Stimulated activated CD4-positive, alpha-beta T cell treated with anti-CD3 and anti-CD28 coated beads, Interleukin-1b, Interleukin-23, amount 100 ng/mL, for 48 hours (primary cell): ENCODE results near the gene TAC3.
"Not testable (repeated sequence)": the region's sequence is repeated elsewhere in the genome, so short reads cannot be mapped to it uniquely, and the experiment has no call there.

Experiments
- DNase-seq: peaks from one replicate; pipeline ENCODE4 v3.0.0-alpha.2; 2020

Gene TAC3

DNA sequence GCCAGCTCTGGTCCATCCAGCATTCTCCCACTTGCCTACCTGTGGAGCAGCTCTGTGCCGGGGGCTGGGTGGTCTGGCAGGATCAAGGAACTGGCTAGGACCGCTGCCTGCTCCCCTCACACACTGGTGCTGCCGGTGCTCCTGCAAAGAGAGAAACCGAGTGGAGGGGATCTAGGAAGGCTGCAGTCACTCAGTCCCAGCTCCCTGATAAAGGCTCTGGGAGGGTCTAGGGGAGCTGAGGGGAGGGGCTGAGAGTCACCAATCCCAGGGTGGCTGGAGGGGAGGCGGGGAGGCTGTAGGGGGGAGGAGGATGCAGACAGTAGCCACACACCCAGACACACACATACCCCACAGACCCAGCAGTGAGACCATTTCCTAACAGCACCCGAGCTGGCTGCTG is at the start of gene TAC3:
Gene TAC3 (minus strand): TSS at position 182 of the 400 bp plus-strand sequence. CDS start 732 bp downstream, outside the sequence.
- no peak for DNase-seq

DNA sequence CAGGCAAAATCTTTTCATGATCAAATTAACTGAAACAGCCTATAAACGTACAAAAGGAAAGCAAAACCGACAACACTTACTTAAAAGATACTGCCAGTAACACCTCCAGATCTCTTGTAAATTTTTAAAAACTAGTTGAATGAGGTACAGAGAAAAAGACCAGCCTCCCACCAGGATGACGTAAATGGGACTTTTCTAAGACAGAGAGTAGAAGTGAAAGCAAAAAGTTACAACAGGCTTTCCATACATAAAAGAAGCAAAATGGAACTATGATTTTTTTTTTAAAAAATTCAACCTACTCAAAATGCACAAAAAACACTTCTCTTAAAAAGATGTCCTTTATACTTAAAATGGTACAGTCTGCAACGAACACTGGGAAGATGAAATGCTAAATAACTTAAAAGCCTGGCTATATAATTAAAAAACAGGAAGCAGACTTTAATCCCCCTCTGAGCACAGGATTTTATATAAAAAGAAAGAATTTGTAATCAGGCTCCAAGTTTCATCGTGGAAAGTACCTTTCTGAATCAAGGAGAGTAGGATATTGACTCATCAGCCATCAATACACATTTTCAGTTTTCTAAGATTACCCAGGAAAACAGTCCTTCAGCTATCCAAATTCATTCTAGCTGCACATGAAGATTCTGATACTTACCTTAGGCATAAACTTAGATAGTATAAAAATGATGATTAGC is 47.8 kb upstream of the TAC3 start:
- peak; percentile 57 for DNase-seq

DNA sequence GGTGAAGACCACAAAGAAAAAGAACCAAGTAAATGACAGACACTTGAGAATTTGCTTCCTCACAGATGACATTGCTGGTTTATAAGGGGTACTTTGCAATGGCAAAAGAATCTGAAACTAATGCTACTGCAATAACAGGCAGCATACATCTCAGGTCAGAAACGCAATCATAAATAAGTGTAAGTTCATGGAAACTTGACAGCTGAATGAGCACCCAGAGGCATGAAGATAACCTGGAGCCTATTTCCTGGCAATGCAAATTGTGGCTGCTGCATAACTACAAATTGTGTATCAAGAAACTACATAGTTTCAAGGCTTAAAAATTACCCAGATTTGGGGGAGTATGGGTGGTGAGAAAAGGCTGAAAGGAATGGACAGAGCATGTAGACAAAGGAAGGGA is 42.1 kb upstream of the TAC3 start:
- no peak for DNase-seq

DNA sequence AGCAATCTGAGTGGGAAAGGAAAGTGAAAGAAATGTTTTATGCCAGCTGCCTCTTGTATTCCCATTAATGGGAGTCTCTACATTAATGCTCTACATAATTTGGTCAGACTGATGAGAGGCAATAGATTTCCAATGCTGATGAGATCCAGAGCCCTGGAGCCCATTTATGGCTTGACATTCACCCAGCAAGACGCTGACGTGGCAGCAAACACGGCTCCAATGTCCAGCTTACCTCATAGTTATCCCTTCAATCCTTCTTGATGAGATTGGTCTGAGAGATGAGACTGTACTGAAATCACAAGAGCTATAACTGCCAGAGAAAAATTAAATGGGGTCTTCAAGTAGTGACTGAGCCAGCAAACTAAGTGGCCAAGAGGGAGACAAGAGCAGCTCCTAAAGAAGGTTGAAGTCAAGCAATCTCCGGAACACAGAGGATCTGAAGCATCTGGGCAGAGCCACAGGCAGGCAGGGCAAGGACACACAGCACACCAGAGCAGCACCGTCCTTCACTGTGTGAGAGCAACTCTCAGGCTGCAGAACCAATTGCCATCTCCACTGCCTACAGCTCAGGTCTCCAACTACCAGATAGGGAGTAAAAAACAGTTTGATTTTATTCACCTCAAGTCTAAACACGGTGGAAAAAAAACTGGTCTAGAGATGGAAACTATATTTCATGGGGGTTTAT is 40.9 kb upstream of the TAC3 start:
- DNase-seq: no peak

DNA sequence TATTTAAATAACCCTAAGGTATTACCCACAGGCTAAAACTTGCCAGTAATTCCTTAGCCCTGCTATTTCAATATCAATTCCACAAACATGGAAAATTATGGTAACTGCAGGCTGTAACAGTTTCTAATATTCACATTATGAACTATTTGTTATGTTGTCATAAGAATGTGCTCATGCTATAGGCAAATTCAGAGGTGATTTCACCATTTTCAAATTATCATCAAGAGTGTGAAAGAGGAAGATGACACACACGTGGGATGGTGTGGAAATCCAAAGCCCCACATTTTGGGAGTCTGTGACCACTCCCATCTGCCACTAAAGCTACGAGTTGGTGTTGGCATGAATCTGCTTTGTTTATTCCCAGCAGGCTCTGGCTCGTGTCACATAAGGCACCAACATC is 39.5 kb upstream of the TAC3 start:
- no peak for DNase-seq

DNA sequence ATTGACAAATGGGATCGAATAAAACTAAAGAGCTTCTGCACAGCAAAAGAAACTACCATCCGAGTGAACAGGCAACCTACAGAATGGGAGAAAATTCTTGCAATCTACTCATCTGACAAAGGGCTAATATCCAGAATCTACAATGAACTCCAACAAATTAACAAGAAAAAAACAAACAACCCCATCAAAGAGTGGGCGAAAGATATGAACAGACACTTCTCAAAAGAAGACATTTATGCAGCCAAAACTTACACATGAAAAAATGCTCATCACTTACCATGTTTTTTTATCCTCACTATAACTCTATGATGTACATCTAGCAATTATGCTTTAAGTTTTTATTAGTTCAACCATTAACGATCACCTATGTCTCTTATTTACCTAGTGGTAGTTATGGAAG is 37.6 kb upstream of the TAC3 start:
- not testable (repeated sequence) for DNase-seq

DNA sequence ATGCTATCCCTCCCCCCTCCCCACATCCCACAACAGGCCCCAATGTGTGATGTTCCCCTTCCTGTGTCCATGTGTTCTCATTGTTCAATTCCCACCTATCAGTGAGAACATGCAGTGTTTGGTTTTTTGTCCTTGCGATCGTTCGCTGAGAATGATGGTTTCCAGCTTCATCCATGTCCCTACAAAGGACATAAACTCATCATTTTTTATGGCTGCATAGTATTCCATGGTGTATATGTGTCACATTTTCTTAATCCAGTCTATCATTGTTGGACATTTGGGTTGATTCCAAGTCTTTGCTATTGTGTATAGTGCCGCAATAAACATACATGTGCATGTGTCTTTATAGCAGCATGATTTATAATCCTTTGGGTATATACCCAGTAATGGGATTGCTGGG is 36.8 kb upstream of the TAC3 start:
- not testable (repeated sequence) for DNase-seq

DNA sequence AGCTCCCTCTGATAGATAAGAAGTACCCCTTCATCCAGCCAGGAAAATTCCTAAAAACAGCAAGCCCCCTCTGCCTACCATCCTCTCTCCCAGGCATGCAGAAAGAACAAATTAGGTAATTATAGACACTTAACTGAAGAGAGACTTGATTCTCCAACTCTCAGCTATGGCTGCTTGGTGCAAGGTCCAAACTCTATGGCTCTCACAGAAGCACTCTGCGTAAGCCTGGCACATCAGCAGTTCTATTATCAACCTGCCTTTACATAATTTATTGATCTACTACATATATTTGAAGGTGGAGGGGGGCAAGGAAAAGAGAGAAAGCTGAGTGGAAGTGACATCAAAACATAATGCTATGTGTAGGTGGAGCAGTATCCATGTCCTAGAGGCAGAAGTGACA is 34.7 kb upstream of the TAC3 start:
- no peak for DNase-seq

DNA sequence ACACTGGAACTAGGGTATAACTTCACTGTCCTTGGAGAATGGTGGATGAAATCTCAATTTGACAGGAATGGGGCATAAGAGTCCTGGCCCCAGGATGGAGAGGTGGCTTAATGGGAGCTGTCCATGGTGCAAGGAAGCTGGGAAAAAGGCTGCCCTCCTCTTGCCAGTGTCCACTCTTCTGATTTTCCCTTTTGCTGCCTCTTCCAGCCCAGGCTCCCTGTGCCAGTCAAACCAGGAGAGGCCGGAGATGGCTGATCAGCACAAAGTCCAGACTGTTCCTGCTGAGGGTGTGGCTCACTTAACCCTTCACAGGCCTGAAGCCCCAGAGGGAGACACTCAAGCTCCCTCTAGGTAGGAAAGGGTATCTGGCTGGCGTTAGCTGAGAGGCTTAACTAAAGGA is 33.6 kb upstream of the TAC3 start, which contains the start of gene MYO1A:
Gene MYO1A (minus strand): TSS at position 240 of the 400 bp plus-strand sequence. CDS start 1,806 bp downstream, outside the sequence.
- no peak for DNase-seq

DNA sequence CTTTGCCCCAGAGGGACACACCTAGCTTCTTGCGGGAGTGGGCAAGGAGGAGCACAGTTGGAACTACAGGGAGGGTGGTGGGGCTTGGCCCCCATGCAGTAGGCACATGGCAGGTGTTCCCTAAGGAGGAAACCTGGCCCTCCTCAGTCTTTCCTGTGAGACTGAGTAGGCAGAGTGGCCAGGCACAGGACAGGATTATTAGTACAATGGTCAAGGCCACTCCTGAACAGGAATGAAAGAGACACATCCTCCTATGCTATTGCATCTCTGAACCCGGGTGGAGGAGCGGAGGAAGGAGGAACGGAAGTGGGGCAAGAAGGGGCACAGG is 32.8 kb upstream of the TAC3 start:
- DNase-seq: no peak

DNA sequence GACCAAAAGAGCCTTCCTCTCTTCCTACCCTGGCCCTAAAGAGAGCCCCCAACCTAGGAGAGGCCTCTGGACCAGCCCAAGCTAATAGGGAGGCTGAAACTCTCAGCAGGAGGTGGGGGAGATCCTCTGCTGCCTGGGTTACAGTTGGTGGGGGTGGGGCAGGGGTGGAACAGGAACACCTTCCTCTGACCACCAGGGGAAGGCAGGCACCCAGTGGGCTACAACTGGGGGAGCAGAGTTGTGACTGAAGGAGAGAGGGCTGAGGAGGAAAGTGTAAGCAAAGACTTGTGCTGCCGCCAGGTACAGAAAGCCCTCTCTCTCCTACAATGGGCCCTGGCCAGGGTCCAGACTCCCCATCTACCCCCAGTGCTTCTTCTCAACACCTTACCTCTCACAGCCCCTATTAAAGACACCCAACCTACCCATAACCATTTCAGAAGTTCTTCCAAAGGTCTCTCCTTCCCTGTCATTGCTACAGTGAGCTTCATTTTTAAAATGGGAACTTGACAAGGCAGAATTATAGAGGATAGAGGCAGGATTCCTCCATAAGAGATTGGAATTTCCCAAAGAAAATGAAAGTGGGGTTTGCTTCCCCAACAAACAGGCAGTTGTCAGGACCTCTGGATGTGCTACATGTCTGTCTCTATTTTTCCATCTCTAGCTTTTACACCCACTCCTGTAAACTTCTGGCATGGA is 32.2 kb upstream of the TAC3 start:
- no peak for DNase-seq

DNA sequence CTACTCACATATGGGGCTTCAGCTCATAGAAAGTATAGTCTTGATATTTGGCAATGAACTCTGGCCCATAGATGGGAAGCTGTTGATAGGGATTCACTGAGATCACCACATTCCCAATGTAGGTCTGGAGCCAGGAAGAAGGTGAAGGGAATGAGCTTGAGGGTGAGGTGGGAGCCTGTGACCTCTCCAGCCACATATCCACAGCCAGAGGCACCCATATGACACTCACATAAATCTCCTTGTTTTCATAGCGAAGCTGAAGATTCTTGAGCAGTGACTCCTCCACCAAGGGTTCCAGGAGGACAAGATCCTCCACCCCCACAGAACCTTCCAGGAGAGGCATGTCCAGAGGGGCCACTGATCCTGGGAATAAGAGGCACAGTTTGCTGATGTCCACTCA is 31.7 kb upstream of the TAC3 start:
- no peak for DNase-seq

DNA sequence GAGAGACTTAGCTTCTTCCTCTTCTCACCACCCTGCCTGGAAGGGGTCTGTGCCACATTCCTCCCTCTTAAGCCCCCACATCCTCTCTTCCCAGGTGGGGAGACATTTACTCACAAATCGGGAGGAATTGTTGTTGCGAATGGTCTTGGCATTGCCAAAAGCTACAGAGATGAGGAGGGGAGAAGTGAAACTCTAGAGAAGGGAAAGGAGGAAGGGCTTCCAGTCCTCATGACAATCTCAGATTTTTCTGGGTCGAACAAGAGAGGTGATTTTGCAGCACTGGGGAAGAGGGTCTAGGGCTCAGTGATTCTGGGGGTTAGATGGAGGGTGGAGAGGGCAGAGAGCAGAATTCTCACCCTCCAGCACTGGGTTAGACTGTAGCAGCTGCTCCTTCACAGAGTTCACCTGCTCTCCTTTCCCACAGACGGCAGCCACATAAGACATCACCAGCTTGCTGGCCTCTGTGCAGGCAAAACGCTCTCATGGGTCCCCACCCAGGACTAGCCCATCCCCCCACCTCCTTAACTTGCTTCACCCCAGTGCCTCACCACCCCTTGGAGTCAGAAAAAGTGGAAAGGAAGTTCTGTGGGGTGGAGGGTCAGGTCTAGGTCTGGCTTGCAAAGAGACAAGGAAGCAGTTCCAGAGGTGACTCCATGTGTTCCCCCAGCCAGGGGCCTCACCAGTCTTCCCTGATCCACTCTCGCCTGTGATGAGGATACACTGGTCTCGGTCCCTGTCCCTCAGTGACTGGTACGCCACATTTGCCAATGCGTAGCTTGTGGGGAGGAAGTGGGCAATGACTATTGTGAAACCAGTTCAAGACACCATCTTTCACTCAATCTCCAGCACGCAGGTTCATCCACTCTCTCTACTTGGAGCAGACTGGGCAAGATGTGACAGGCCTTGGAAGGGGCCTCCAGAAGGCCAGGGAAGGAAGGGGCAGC is 30.9 kb upstream of the TAC3 start:
- DNase-seq: peak; percentile 66

DNA sequence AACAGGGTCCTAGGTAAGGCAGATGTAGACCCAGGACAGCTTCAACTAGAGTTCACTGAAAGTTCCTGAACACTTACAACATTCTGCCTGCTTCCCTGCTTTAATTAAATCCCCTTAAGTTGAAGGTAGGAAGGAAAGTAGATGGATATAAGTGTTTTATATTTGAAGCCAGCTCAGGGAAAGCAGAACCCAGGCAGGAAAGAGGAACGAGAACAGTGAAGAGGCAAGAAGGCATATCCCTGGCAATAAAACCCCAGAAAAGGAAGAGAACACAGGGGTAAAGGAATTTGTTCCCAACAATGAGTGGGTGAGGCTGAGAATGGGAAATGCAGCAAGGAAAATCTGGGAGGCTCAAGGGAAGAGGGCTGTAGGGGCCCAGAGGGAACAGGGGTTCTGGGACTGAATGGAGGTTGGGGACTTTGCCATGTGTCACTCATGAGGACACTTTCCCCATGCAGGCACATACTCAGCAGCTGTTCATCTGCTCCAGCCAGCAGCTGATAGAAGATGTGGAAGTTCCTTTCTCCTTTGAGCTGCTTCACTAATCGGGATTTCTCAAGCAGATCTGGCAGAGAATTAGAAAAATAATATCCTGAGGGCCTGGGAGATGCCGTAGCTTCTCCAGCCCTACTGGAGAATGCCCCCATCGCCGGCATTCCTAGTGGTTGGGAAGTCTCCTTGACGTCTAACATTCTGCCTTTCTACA is 29.9 kb upstream of the TAC3 start:
- no peak for DNase-seq

DNA sequence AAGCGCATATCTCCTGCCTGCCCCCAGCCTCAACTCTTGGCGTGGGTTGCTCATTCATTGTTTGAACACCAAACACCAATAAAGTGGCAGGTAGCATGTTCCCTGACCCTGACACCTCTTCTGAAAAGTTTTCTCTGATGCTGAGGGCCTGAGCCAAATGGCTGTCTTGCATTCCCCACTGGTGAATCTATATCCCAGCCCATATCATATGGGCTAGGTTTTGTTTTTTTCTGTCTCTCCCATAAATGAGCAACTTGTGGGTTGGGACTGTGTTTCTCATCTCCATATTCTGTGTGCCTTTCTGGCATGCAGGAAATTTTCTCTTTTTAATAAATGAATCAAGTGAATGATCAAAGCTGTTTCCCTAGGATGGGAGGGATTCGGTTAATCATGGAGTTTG is 28.6 kb upstream of the TAC3 start:
- no peak for DNase-seq

DNA sequence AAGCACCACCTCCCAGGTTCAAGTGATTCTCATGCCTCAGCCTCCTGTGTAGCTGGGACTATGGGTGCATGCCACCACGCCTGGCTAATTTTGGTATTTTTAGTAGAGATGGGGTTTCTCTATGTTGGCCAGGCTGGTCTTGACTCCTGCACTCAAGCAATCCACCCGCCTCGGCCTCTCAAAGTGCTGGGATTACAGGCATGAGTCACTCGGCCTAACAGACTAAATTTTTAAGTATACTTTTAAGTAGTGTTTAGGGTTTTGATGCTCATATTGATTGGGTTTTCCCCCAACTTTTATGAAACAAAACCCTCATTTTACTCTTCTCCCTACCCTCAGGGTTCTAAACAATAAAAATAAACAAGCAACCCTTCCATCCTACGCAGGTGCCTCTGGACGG is 28.1 kb upstream of the TAC3 start:
- DNase-seq: no peak

DNA sequence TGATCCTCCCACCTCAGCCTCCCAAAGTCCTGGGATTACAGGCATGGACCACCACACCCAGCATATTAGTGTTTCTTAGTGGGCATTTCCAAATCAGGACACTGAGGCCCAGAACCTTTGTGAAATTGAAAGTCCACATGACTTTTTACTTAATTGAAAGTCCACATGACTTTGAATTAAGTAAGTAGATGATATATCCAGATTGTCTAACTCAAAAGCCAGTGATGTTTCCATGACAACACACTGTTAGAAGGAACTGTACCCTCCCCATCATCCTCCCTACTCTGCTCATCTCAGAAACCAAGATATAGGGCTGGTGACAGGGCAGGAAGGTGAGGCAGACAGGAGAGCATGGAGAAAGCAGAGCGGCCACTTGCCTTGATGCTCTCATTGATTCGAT is 26.4 kb upstream of the TAC3 start:
- DNase-seq: no peak

DNA sequence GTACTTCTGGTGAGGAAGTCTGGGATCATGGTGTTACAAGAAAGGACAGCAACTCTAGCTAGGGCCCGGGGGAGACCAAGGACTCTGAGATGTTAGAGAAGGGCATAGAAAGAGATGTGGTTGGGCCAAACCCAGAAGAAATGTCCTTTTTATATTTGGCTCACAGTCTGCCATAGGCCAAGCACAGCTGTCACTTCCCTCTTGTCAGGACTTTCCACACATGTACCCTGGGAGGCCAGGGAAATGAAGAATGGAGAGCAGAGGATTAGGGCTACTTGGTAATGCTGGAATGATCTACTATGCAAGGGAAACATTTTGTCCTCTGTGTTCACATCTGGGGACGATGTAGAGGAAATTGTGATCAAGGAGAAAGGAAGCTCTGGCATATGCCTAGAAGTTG is 24.4 kb upstream of the TAC3 start:
- DNase-seq: no peak

DNA sequence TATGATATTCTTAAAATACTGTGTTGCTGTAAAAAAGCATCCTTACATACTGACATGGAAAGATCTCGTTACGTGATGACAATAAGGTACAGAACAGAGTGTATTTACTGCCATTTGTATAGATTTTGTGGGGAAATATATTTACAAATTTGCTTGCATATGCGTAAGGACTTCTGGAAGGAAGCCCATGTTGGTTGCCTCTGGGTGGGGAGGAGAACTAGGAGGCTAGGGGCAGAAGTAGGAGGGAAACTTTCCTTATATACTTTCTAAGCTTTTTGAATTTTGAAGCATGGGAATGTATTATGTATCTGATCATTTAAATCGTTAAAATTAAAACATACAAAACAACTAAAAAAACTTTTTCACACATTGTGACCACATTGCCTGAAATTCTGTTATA is 23.9 kb upstream of the TAC3 start:
- DNase-seq: no peak

DNA sequence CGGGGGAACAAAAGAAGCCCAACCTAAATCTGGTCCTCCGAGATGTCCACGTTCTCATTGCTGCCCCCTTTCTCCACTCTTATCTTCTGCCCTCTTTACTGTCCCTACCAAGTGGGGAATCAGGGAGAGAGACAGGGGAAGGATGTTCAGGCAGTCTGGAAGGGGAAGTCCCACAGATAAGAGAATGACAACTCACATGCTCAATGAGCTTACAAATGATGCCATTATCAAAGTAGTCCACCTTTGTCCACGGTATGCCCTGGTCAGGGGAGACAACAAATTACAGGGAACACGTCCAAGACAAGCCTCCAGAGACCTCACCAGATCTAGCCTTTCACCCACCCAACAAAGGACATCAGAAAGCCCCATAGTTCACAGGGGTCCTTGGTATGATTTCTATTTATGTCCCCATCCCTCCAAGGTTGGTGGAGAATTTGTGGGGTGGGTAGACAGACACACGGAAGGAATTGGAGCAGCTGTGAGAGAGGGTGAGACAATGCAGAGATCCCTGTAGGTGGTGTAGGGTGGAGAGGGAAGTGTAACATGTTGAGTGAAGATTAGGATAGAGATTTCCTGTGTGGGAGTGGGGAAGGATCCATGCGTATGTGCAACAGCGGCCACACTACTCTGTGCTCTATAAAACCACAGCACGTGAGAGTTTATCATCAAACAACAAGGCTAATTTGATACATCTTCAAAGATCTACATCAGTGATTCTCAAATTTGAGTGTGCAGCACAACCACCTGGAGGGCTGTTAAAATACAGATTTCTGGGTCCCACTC is 22.9 kb upstream of the TAC3 start:
- no peak for DNase-seq

DNA sequence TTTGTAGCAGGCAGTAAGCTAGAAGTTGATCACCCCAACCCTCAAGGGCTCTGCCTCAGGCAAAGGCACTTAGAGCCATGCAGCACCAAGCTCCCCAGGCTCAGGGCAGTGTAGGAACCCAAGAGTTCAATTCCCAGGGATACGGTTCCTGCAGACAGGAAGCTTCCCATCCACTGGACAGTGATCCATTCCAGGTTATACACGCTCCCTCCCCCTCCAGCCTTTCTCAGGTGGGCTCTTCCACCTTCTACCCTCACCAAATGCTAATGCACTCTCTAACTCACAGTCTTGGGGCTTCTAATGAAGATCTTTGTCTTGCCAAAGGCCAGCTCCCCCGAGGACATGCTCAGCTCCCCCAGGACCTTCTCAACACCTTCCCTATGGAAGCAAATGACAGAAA is 20.9 kb upstream of the TAC3 start:
- no peak for DNase-seq

DNA sequence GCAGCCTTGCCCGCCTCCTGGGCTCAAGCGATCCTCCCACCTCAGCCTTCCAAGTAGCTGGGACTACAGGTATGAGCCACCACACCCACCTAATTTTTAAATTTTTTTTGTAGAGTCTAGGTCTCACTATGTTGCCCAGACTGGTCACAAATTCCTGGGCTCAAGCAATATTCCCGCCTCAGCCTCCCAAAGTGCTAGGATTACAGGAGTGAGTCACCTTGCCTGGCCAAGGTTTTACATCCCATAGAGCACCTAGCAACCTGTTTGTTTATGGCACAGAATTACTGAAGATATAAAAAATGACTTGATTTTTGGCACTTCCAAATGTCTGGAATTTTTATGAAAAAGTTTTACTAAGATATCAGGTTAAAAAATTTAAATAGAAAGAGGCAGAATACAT is 17.1 kb upstream of the TAC3 start:
- DNase-seq: no peak
